Measurements from ENCODE around the gene IL12B.
"Not testable (repeated sequence)": the region's sequence is repeated elsewhere in the genome, so short reads cannot be mapped to it uniquely, and the experiment has no call there.

GRCh38 chr5:159367866-159368265, 37.6 kb upstream of the IL12B start:
- TF ChIP-seq CTCF (IDR thresholded peaks at IDR 0.05; ENCODE audit: low read length); EZH2 (IDR thresholded peaks at IDR 0.05; ENCODE audit: borderline replicate concordance, low read length): not testable (repeated sequence)
